HG03159 (cell line): ENCODE data around the gene KRT86.

Experiments
- ATAC-seq: cut with Tn5 transposase; IDR thresholded peaks from one replicate; pipeline ENCODE4 v1.9.1; 2021; ENCODE audit warnings: mild to moderate bottlenecking, moderate library complexity; ENCODE audit not compliant: unreplicated experiment

Gene KRT86

GRCh38 chr12:52274521-52275120 lies at the start of gene KRT86:
TSS of gene KRT86 (plus strand) at chr12:52274645. CDS start at chr12:52301917, 27,272 bp downstream.
- no peak for ATAC-seq

GRCh38 chr12:52225752-52226151 lies 48.7 kb upstream of the KRT86 start:
- ATAC-seq: no peak

DNA sequence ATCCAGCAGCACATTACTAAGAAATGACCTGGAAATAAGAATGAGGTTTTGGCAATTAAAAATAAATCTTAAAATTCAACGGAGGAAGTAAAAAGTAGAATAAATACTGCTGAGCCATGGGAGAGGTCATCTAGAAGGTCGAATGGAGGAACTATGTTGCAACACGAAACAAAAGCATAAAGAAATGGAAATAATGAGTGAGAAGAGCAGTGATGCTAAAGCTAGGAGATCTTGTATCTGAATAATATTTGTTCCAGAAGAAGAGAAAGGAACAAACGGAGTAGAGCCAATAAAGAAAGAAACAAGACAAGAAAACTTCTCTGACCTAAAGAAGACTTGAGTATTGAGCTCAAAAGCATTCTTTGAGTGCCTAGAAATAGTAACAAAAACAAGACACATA lies 48.0 kb upstream of the KRT86 start:
- no peak for ATAC-seq

GRCh38 chr12:52227606-52228166 lies 46.8 kb upstream of the KRT86 start:
- ATAC-seq: no peak

DNA sequence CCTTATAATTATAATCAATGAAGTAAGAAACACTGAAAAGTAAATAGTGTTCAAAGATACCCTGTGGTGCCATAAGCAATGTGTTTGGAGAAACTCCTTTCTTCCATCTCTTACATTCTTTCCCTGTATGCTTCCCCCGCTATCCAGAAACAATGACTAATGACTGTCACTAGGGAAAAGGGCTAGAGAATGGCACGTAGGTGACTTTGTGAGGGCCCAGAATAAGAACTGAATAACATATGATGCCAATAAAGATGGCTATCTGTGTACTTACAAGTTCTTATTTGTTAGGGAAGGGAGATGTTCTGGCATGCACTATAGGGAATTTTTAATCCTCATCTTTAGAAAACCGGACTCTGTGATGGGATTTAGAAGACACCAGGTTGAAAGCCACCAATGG lies 46.1 kb upstream of the KRT86 start:
- ATAC-seq: no peak

DNA sequence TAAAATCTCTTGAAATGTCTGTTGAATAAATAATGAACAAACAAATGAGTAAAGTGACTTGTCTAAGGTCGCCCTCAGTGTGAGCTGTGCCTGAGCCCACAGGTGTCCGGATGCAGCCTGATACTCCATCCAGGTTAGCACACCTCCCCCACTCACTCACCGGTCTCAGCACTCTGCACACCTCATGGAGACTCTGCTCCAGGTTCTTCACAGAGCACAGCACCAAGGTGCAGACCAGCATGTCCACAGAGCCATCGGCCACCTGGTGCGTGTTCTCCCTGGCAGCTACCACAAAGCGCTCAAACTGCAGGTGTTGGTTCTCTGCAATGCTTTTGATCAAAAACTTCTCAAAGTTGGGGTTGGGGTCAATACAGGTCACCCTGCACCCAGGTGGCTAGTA lies 45.5 kb upstream of the KRT86 start:
- ATAC-seq: no peak

DNA sequence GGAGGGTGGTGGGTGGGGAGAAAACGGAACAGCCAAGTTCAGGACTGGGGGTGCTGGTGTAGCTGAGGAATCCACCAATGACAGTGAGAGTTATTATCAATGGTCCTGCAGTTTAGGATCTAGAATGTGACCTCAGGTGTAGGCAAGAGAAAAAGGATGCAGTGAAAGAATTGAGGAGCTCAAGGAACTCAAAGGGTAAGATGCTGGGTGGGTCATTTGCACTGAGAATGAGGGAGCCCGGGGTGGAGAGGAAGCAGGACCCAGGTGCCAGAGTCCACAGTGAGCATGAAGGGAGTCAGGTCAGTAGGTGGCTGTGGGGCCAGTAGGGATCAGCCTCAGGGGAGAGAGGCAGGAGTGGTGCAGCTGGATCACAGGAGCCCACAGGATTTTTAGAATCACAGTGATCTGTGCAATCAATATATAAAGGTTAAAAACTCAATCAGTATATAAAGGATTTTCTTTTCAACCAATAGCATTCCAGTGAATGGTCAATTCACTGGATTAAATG lies 44.6 kb upstream of the KRT86 start:
- ATAC-seq: no peak

DNA sequence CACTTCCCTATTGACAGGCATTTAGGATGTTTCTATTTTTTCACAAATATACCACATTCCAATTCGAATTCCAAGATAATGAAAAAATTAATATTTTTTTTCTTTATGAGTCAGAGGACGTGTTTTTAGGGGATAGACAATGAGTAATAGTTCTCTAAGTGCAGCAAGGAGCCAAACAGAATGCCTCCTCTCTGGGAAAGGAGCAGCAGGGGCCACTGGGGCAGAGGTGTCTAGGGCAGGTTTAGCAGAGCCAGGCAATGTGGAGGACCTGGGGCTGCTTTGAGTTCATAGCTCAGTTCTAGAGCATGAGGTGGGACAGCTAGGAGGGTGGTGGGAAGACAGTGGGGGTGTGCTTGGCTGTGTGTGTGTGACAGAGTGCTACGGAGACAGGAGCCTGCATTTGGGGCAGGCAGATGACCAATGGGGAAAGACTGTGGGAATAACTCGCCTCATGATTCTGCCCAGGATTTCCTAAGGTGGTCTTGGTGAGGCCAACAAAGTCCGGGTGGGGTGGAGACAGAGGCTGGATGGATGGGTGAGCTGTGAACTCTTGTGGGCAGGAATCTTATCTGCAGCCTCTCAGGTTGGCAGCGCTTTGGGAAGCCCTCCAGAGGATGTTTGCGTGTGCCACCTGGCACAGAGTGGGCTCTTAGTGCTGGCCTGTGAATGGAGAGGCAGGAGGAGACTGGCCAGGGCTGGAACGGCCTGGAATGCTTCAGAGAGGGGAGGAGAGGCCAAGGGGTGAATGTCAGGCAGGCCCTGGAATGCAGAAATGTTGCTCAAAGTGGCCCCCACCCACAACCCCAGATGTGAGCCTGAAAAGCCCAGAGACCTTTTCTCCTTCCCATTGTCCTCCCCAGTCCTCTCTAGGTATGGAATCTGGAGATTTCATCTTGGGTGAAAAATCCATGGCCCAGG lies 43.8 kb upstream of the KRT86 start:
- ATAC-seq: no peak

- no peak for ATAC-seq
Measured at GRCh38 chr12:52231305-52232202, 42.9 kb upstream of the KRT86 start.

- ATAC-seq: no peak
Measured at GRCh38 chr12:52232203-52232673, 42.2 kb upstream of the KRT86 start.

DNA sequence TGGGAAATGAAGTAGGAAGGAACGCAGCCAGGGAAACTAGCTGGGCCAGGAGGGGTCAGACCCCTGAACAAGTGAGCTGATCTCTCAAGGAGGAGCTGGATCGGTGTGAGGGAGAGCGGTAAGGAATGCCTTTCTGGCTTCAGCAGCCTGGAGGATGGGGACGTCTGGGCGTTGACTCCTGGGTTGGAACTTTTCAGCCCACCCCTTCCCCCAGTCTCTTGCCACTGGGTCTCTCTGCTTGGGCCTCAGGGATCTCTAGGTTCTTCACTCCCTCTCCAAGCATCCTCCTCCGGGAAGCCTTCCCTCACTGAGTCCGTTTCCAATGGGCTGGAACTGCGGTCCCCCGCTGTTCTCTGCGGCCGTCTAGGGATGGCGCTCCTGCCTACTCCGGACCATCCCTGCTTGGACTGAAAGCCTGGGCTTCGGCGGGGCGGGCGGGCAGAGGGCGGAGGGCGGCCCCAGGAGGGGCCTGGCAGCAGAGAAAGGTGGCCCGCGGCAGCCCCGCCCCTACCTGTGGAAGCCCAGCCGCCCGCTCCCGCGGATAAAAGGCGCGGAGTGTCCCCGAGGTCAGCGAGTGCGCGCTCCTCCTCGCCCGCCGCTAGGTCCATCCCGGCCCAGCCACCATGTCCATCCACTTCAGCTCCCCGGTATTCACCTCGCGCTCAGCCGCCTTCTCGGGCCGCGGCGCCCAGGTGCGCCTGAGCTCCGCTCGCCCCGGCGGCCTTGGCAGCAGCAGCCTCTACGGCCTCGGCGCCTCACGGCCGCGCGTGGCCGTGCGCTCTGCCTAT lies 41.6 kb upstream of the KRT86 start, which contains the start of gene KRT7:
TSS of gene KRT7 (plus strand) at position 570 of the 788 bp plus-strand sequence. CDS start at position 624, 54 bp downstream.
- ATAC-seq: no peak

DNA sequence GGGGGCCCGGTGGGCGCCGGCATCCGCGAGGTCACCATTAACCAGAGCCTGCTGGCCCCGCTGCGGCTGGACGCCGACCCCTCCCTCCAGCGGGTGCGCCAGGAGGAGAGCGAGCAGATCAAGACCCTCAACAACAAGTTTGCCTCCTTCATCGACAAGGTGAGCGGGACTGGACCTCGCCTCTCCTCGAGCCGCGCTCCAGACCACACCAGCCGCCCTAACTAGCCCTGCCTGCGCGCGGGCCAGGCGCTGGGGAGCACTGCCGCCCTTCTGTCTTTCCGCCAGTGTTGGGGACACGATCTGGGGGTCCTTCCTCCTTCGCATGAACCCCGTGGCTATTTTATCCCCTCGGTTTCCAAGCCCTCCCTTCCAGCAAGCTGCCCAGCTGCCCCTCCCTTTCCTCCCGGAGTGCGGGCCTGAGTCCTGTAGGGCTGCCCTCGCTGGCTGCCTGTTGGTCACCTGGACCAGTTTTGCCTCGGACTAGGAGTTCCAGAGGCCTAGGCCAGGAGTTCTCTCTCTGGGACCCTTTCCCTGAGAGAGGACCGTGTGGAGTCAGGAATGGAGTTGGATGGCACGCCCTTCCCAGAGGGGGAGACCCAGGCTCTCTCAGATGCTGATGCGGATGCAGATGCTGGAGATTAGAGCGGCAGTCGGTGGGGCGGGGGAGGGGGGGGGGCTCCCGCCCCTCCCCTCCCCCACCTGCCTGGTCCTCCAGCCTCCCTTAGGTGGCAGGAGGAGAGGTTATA lies 40.8 kb upstream of the KRT86 start:
- no peak for ATAC-seq

DNA sequence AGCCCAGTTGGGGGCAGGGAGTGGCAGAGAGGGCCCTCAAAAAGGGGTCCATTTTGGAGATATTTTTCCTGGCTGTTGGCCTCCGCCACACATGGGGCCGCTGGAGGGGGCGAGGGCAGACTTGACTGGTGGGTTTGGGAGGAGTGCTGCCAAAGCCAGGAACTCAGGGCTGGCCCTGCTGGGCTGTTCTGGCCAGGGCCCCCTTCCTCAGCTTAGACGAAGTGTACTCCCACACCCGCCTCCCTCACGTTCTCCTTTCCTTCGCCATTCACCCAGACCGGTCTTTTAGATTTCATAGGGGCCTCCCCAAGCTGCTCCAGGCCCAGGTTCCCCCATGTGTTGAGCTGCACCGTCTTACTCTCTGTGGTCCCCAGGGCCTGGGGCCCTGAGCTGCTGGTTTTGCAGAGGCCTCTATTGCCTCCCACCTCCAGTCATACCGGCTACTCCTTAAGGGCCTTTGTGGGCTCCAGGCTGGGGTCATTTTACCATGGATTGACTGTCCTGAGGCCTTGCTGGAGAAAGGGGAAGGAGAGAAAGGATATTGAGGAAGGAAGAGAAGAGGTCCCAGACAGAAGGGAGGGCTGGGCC lies 40.1 kb upstream of the KRT86 start:
- ATAC-seq: no peak

- no peak for ATAC-seq
Measured at GRCh38 chr12:52235001-52235764, 39.3 kb upstream of the KRT86 start.

DNA sequence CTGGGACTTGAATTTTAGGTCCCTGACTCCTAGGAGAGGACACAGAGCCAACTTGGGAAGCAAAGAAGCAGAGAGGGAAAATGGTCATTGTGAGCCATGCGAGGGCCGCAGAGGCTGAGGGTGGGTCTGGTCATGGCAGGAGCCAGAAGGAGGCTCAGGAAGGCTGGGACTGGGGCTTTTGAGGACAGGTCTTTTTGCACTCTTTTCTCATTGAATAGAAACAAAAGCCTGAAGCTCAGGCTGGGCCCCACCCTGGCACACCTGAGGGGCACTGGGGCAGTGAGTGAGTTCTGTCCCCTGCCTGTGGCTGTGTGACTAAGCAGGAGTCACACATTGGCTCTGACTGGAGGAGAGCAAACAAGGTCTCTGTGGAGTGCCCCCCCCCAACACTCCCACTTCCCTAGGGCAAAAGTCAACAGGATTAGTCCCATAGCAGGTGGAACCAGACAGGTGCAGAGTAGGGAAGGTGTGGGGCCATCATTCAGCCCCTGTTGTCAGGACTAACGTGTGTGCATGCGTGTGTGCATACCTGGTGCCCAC lies 38.6 kb upstream of the KRT86 start:
- ATAC-seq: no peak

DNA sequence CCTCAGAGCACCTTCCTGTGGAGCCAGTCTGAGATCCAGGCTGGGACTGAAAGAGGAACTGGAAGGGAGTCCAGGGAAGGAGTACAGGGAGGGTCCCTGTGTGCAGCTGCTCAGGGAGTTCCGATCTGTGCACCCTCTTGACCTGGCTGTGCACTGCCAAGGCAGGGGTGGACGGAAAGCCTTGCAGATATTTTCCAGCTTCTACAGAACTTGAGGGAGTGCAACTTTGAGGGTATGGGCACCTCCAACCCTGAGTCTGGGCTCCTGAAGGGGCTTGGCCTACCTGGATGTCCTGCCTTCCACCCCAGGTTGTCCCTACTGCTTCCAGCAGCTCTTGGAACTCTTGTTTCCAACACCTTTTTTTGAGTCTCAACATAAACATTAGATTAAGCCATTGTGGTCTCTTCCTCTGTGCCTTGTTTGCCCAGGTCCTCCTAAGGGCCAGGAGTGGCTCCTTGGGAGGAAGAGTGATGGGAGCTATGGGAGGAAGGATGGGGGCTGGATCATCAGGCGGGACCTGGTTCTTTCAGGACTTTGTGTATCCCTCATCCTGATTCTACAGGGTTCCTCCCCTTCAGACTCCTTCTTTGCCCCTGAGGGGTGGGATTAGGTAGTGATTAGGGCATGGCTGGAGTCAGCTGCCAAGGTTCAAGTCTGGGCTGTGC lies 37.9 kb upstream of the KRT86 start:
- ATAC-seq: no peak

DNA sequence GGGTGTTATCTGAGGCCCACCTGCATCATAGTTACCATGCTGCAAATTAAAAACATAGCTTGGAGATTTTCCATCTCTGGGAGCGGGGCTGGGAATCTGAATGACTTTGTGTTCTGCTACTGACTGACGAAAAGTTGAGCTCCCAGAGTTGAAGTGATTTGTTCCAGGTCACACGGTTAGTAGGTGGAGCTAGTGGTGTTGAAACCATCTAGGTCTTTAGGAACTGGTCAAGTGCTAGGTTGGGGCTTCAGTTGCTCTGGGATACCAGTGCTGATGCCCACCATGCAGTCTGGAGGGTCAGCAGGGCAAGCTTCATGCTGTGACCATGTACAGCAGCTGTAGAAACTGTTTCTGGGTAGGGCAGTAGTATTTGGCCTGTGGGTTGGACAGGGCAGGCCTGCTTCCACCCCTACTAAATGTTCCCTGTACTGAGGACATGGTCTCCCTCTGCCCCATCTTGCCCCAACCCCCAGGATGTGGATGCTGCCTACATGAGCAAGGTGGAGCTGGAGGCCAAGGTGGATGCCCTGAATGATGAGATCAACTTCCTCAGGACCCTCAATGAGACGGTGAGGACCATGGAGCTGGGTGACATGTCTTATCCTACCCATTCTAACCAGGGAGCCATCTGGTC lies 36.1 kb upstream of the KRT86 start:
- ATAC-seq: no peak
